ENCODE measurements around the gene NTMT1.

GRCh38 chr9:129587487-129588262, 38.3 kb upstream of the NTMT1 start:
- TF ChIP-seq, protein P1, sequence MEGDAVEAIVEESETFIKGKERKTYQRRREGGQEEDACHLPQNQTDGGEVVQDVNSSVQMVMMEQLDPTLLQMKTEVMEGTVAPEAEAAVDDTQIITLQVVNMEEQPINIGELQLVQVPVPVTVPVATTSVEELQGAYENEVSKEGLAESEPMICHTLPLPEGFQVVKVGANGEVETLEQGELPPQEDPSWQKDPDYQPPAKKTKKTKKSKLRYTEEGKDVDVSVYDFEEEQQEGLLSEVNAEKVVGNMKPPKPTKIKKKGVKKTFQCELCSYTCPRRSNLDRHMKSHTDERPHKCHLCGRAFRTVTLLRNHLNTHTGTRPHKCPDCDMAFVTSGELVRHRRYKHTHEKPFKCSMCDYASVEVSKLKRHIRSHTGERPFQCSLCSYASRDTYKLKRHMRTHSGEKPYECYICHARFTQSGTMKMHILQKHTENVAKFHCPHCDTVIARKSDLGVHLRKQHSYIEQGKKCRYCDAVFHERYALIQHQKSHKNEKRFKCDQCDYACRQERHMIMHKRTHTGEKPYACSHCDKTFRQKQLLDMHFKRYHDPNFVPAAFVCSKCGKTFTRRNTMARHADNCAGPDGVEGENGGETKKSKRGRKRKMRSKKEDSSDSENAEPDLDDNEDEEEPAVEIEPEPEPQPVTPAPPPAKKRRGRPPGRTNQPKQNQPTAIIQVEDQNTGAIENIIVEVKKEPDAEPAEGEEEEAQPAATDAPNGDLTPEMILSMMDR (IDR thresholded peaks at IDR 0.05; ENCODE audit: low read depth, low read length) = no peak
- no peak for TF ChIP-seq EZH2phosphoT487 (IDR thresholded peaks at IDR 0.05; ENCODE audit: low read depth)
